Astrocyte (in vitro differentiated cells and primary cell): Measurements from ENCODE around the gene SLC16A9.

ENCODE experiments used
- EZH2 ChIP-seq: IDR thresholded peaks from 2 replicates; pipeline ENCODE4 v1.6.1; 2012; ENCODE audit warnings: mild to moderate bottlenecking, low read length, inconsistent platforms; ENCODE audit not compliant: insufficient read depth
- TF ChIP-seq, protein P1 (sequence below): IDR thresholded peaks from 2 replicates; pipeline ENCODE4 v1.5.1; 2011; ENCODE audit warnings: low read depth, mild to moderate bottlenecking, inconsistent platforms, low read length, moderate library complexity; ENCODE audit not compliant: insufficient read depth

DNA sequence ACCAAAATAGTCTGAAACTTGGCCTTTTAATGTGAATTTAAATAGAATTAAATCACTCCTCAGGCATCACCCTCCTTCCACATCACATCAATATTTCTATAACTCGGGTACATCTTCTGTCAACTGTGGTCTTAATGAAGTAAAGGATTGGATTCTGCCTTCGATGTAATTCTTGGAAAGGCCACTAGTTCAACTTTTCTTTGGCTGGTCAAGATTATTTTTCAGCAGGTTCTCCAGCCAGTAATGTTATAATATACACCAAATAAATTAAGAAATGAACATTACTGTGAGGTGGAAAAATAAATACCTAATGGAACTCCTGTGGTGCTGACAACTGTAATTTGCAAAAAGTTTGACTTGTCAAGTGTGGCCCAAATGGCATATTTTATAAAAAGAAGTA is 9.7 kb upstream of the SLC16A9 start:
- TF ChIP-seq, protein P1, sequence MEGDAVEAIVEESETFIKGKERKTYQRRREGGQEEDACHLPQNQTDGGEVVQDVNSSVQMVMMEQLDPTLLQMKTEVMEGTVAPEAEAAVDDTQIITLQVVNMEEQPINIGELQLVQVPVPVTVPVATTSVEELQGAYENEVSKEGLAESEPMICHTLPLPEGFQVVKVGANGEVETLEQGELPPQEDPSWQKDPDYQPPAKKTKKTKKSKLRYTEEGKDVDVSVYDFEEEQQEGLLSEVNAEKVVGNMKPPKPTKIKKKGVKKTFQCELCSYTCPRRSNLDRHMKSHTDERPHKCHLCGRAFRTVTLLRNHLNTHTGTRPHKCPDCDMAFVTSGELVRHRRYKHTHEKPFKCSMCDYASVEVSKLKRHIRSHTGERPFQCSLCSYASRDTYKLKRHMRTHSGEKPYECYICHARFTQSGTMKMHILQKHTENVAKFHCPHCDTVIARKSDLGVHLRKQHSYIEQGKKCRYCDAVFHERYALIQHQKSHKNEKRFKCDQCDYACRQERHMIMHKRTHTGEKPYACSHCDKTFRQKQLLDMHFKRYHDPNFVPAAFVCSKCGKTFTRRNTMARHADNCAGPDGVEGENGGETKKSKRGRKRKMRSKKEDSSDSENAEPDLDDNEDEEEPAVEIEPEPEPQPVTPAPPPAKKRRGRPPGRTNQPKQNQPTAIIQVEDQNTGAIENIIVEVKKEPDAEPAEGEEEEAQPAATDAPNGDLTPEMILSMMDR = no peak
- TF ChIP-seq EZH2 = no peak
